Neural progenitor cell (in vitro differentiated cells): ENCODE results near the gene SLC5A11.

Experiments used
- EZH2 ChIP-seq: fragments of 200-600 bp; sonication (generic); IDR thresholded peaks from 2 replicates; pipeline ENCODE4 v1.6.1; 2017; ENCODE audit warnings: antibody characterized with exemption, mild to moderate bottlenecking, moderate library complexity
- EZH2phosphoT487 ChIP-seq: fragments of 200-600 bp; sonication (generic); IDR thresholded peaks from 2 replicates; pipeline ENCODE4 v1.6.1; 2017; ENCODE audit warnings: antibody characterized with exemption
- TF ChIP-seq, protein P1 (sequence below): fragments of 200-600 bp; sonication (generic); IDR thresholded peaks from 2 replicates; pipeline ENCODE4 v1.5.1; 2017; ENCODE audit warnings: antibody characterized with exemption, mild to moderate bottlenecking

DNA sequence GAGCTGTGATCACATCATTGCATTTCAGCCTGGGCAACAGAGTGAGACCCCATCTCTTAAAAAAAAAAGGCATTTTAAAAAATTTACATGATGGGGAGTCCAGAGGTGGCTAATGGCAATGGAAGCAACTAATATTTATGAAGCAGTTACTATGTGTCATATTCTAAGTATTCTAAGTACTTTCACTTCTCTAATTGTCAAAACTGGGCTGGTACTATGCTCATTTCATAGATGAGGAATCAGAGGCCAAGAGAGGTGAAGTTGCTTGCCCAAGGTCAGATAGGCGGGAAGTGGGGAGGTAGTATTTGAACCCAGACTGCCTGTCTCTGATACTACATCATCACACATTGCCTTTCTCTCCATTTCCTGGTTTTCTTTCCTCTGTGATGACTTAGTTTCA is 50.7 kb downstream of the SLC5A11 start:
- TF ChIP-seq, protein P1, sequence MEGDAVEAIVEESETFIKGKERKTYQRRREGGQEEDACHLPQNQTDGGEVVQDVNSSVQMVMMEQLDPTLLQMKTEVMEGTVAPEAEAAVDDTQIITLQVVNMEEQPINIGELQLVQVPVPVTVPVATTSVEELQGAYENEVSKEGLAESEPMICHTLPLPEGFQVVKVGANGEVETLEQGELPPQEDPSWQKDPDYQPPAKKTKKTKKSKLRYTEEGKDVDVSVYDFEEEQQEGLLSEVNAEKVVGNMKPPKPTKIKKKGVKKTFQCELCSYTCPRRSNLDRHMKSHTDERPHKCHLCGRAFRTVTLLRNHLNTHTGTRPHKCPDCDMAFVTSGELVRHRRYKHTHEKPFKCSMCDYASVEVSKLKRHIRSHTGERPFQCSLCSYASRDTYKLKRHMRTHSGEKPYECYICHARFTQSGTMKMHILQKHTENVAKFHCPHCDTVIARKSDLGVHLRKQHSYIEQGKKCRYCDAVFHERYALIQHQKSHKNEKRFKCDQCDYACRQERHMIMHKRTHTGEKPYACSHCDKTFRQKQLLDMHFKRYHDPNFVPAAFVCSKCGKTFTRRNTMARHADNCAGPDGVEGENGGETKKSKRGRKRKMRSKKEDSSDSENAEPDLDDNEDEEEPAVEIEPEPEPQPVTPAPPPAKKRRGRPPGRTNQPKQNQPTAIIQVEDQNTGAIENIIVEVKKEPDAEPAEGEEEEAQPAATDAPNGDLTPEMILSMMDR, result no peak
- TF ChIP-seq EZH2phosphoT487, result no peak
- no peak for TF ChIP-seq EZH2
